H1 (cell line): ENCODE data around the gene DISP3. TPM values are rescaled to one million over a fixed set of nuclear protein-coding genes. Genes with fewer than 3 reads are reported as not detected.

Source experiments
- CTCF ChIA-PET: fragments of 300-600 bp; sonication (Branson Sonifier 250); formaldehyde crosslinking; loops from one replicate; lab custom pipeline; 2021; ENCODE audit not compliant: partially characterized antibody; lab: Charles Lee
- POLR2A ChIA-PET: fragments of 300-600 bp; sonication (Branson Sonifier 250); formaldehyde crosslinking; loops from one replicate; lab custom pipeline; 2021; ENCODE audit warnings: inconsistent platforms; ENCODE audit not compliant: partially characterized antibody; lab: Charles Lee
- DNase-seq, 2 experiments: peaks; one replicate each; pipeline versions ENCODE4 v3.0.0 to v3.0.0-alpha.2; 2010 to 2022; ENCODE audit warnings: low spot score in 2 of 2, low read depth in 1 of 2, mixed read lengths in 1 of 2
- FAIRE-seq: peaks from 2 replicates; lab custom pipeline; 2011; peaks lifted over from hg19 to GRCh38; lab: Jason Lieb, UNC
- H2AFZ ChIP-seq: 2 replicates; pipeline ENCODE4 v1.8.1; 2012; ENCODE audit warnings: low read length, inconsistent platforms
- H2AK5ac ChIP-seq: 2 replicates; pipeline ENCODE4 v1.6.1; 2013; ENCODE audit warnings: low read depth, low read length
- H2BK120ac ChIP-seq: replicated peaks from 2 replicates; pipeline ENCODE3; 2013; ENCODE audit warnings: low read depth, low read length, inconsistent platforms
- H2BK12ac ChIP-seq: 2 replicates; pipeline ENCODE4 v1.6.1; 2013; ENCODE audit warnings: low read depth, low read length
- H2BK15ac ChIP-seq: 2 replicates; pipeline ENCODE4 v1.6.1; 2013; ENCODE audit warnings: low read length
- H2BK20ac ChIP-seq: 2 replicates; pipeline ENCODE4 v1.6.1; 2013; ENCODE audit warnings: low read length
- H2BK5ac ChIP-seq: 2 replicates; pipeline ENCODE4 v1.6.1; 2013; ENCODE audit warnings: low read depth, low read length
- H3K14ac ChIP-seq: 2 replicates; pipeline ENCODE4 v1.6.1; 2013; ENCODE audit warnings: inconsistent platforms; ENCODE audit not compliant: insufficient read length
- H3K18ac ChIP-seq: 2 replicates; pipeline ENCODE4 v1.6.1; 2013; ENCODE audit warnings: low read length; ENCODE audit errors: extremely low read depth
- H3K23ac ChIP-seq: 2 replicates; pipeline ENCODE4 v1.6.1; 2013; ENCODE audit warnings: inconsistent platforms; ENCODE audit not compliant: insufficient read length
- H3K23me2 ChIP-seq: 2 replicates; pipeline ENCODE4 v1.6.1; 2013; ENCODE audit warnings: low read depth, low read length
- H3K27ac ChIP-seq: 2 replicates; pipeline ENCODE4 v1.6.1; 2011; ENCODE audit warnings: low read depth, low read length, inconsistent platforms
- H3K27me3 ChIP-seq, 4 experiments: replicated peaks in 1 of 4; 1 replicate in 1 of 4; 2 replicates in 3 of 4; pipeline versions ENCODE4 v1.6.1 to v1.8.1; 2011 to 2013; ENCODE audit warnings: low read length in 3 of 4, mild to moderate bottlenecking in 3 of 4, inconsistent platforms in 2 of 4, mixed read lengths in 2 of 4, moderate library complexity in 1 of 4; ENCODE audit not compliant: control insufficient read depth in 3 of 4, insufficient read depth in 3 of 4; ENCODE audit errors: extremely low read depth in 1 of 4
- H3K36me3 ChIP-seq, 4 experiments: 2 replicates each; pipeline versions ENCODE4 v1.6.1 to v1.8.1; 2011 to 2013; ENCODE audit warnings: mild to moderate bottlenecking in 4 of 4, low read length in 3 of 4, moderate library complexity in 2 of 4, control low read depth in 1 of 4, inconsistent platforms in 1 of 4; ENCODE audit not compliant: insufficient read depth in 4 of 4, control insufficient read depth in 2 of 4
- H3K4ac ChIP-seq: replicated peaks from 2 replicates; pipeline ENCODE3; 2013; ENCODE audit warnings: low read length, low read depth, mixed read lengths, inconsistent platforms; ENCODE audit not compliant: insufficient read length
- H3K4me1 ChIP-seq, 4 experiments: replicated peaks in 1 of 4; 1 replicate in 1 of 4; 2 replicates in 3 of 4; pipeline versions ENCODE4 v1.6.1 to v1.8.1; 2011 to 2013; ENCODE audit warnings: low read length in 3 of 4, inconsistent platforms in 2 of 4, mixed read lengths in 1 of 4; ENCODE audit not compliant: insufficient read depth in 4 of 4, control insufficient read depth in 3 of 4
- H3K4me2 ChIP-seq, 2 experiments: 2 replicates each; pipeline versions ENCODE4 v1.6.1 to v1.8.1; 2011 to 2013; ENCODE audit warnings: low read depth in 2 of 2, low read length in 2 of 2, control low read depth in 1 of 2, inconsistent platforms in 1 of 2, mild to moderate bottlenecking in 1 of 2; ENCODE audit not compliant: insufficient read depth in 1 of 2
- H3K4me3 ChIP-seq, 4 experiments: fragments of 200-600, 300-600 bp in 1 of 4; sonication (generic), shearing (Covaris generic), sonication (Bioruptor Twin) in 1 of 4; 2 replicates each; pipeline versions ENCODE4 v1.5.1 to v1.8.1; 2011 to 2016; ENCODE audit warnings: low read length in 4 of 4, low read depth in 3 of 4, control low read depth in 2 of 4, inconsistent platforms in 2 of 4, mild to moderate bottlenecking in 2 of 4, mixed read lengths in 1 of 4, moderate library complexity in 1 of 4; ENCODE audit not compliant: insufficient read depth in 2 of 4; ENCODE audit errors: extremely low read depth in 1 of 4
- H3K56ac ChIP-seq: replicated peaks from 2 replicates; pipeline ENCODE3; 2013; ENCODE audit warnings: low read depth, mild to moderate bottlenecking, mixed read lengths, low read length, inconsistent platforms; ENCODE audit not compliant: insufficient read length
- H3K79me1 ChIP-seq: 2 replicates; pipeline ENCODE4 v1.6.1; 2013; ENCODE audit warnings: low read depth, low read length, control low read depth
- H3K79me2 ChIP-seq, 2 experiments: 2 replicates each; pipeline versions ENCODE4 v1.6.1 to v1.8.1; 2012 to 2013; ENCODE audit warnings: low read length in 2 of 2, mild to moderate bottlenecking in 2 of 2, inconsistent platforms in 1 of 2; ENCODE audit not compliant: insufficient read depth in 2 of 2, control insufficient read depth in 1 of 2
- H3K9ac ChIP-seq, 4 experiments: replicated peaks in 1 of 4; 1 replicate in 1 of 4; 2 replicates in 3 of 4; pipeline versions ENCODE4 v1.6.1 to v1.8.1; 2011 to 2013; ENCODE audit warnings: low read depth in 3 of 4, low read length in 3 of 4, control low read depth in 2 of 4, mild to moderate bottlenecking in 2 of 4, moderate library complexity in 2 of 4, inconsistent platforms in 1 of 4; ENCODE audit errors: extremely low read depth in 1 of 4
- H3K9me3 ChIP-seq, 2 experiments: 2 replicates each; pipeline versions ENCODE4 v1.6.1 to v1.8.1; 2012 to 2013; ENCODE audit warnings: mild to moderate bottlenecking in 2 of 2, moderate library complexity in 2 of 2, control low read depth in 1 of 2, inconsistent platforms in 1 of 2, low read depth in 1 of 2, low read length in 1 of 2, mixed read lengths in 1 of 2; ENCODE audit not compliant: insufficient read depth in 2 of 2
- H4K20me1 ChIP-seq, 2 experiments: replicated peaks in 1 of 2; 2 replicates each; pipeline versions ENCODE3 to v1.8.1; 2011 to 2013; ENCODE audit warnings: inconsistent platforms in 2 of 2, low read length in 2 of 2, mild to moderate bottlenecking in 1 of 2; ENCODE audit not compliant: insufficient read depth in 2 of 2, control insufficient read depth in 1 of 2
- H4K5ac ChIP-seq: 2 replicates; pipeline ENCODE4 v1.6.1; 2013; ENCODE audit warnings: low read length, low read depth, mixed read lengths, inconsistent platforms; ENCODE audit not compliant: insufficient read length
- H4K8ac ChIP-seq: 2 replicates; pipeline ENCODE4 v1.8.0; 2013; ENCODE audit warnings: mild to moderate bottlenecking, moderate library complexity, low read length, inconsistent platforms; ENCODE audit not compliant: insufficient read depth; ENCODE audit errors: extremely low read depth
- H4K91ac ChIP-seq: replicated peaks from 2 replicates; pipeline ENCODE3; 2013; ENCODE audit warnings: low read length, mixed read lengths, inconsistent platforms; ENCODE audit not compliant: insufficient read length
- JUN ChIP-seq: IDR thresholded peaks from 2 replicates; pipeline ENCODE4 v1.6.1; 2011; ENCODE audit warnings: low read depth, mild to moderate bottlenecking, improper control_type of control experiment, low read length
- KDM1A ChIP-seq: fragments of 200-600, 300-600 bp; sonication (generic); IDR thresholded peaks from 2 replicates; pipeline ENCODE4 v1.7.1; 2016; ENCODE audit warnings: mild to moderate bottlenecking, low read length, borderline replicate concordance
- TAF1 ChIP-seq: IDR thresholded peaks from 2 replicates; pipeline ENCODE4 v1.6.1; 2011; ENCODE audit warnings: mild to moderate bottlenecking, low read depth, low read length
- TEAD4 ChIP-seq: IDR thresholded peaks from 2 replicates; pipeline ENCODE4 v1.6.1; 2012; ENCODE audit warnings: low read depth, low read length, inconsistent platforms, mixed read lengths
- whole genome bisulfite sequencing, 2 experiments: shearing (Covaris generic) in 1 of 2; methylation state at CpG; one replicate each; pipeline versions ENCODE4 v1.1.6 to v1.1.7; 2013 to 2015; ENCODE audit warnings: low lambda C conversion rate in 2 of 2, mixed read lengths in 2 of 2, inconsistent platforms in 1 of 2, low coverage in 1 of 2, missing lambda C conversion rate in 1 of 2; ENCODE audit not compliant: insufficient replicate concordance in 2 of 2, insufficient coverage in 1 of 2, insufficient read length in 1 of 2; ENCODE audit errors: extremely low coverage in 1 of 2, missing lambda C conversion rate in 1 of 2; 5-methylcytosine and 5-hydroxymethylcytosine counted together
- polyA plus RNA-seq, 7 experiments: library from polyadenylated mRNA; depleted of rRNA in 3 of 7; stranded (reverse) in 5 of 7; unstranded in 2 of 7; fragments of >200 nt in 5 of 7; fragments of 200-250 nt in 2 of 7; gene quantifications; 1 replicate in 5 of 7; 2 replicates in 1 of 7; 4 replicates in 1 of 7; pipeline versions ENCODE4 v1.2.1 to v1.2.3, GENCODE V29; 2011 to 2013; ENCODE audit warnings: missing spikeins in 2 of 7, mixed read lengths in 2 of 7
- total RNA-seq: library from RNA; stranded (reverse); fragmentation: NEBNext Ultra II Directional; extraction: Animal tissue kit (Norgen Biotek cat#: 25700); gene quantifications from 2 replicates; pipeline ENCODE4 v1.2.1, GENCODE V29; 2021

DISP3 gene
- total and polyA plus RNA-seq, 2 of the 8 experiments (the other 6 are each of a cell fraction or from before 2014, with no cell fraction given), result 3.4 to 4.6 TPM

DNA sequence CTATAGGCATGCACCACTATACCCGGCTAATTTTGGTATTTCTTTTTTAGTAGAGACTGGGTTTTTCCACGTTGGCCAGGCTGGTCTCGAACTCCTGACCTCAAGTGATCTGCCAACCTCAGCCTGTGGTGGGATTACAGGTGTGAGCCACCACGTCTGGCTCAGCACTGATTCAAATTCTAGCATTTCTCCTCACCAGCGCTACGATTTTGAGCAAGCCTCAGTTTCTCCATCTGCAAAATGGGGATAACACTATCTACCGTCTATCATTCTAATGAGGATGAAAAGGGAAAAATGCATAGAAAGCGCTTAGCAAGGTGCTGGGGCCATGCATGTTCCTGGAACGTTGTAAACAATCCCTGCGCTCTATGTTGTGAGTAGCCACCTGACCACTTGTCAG lies 49.0 kb upstream of the DISP3 start:
- POLR2A ChIA-PET, result no interaction called here
- Histone ChIP-seq H2BK20ac (no peak overlapping the region), H3K27ac (no peak overlapping the region), H3K4me1 (peaks cover 0 to 3% (median 0%) of the 10 kb centered on the region in 4 experiments; a peak in 2 of 7 replicates), H3K79me1 (no peaks in the 10 kb centered on the region), H4K8ac (no peak overlapping the region), H2AK5ac (no peak overlapping the region), H3K23me2 (no peaks in the 10 kb centered on the region)
- DNase-seq, result no peak
- no peak for TF ChIP-seq TEAD4
- TF ChIP-seq TAF1, result no peak
- peak; percentile 81; the same call in 1 of the 2 replicates for TF ChIP-seq KDM1A
- no peak for TF ChIP-seq JUN
- TF ChIP-seq, all 59 proteins: peak for 1
- Histone ChIP-seq H3K18ac (no peak overlapping the region), H3K14ac (no peak overlapping the region), H3K56ac (no peak overlapping the region), H2BK15ac (peak overlapping the region; percentile 61; the same call in 1 of the 2 replicates), H4K91ac (no peak overlapping the region), H3K36me3 (no peaks in the 10 kb centered on the region), H2BK5ac (no peak overlapping the region), H2BK12ac (no peak overlapping the region), H3K79me2 (no peaks in the 10 kb centered on the region), H4K5ac (no peak overlapping the region), H3K9ac (no peak overlapping the region), H3K4me2 (no peak overlapping the region), H4K20me1 (no peaks in the 10 kb centered on the region), H3K4ac (no peak overlapping the region), H3K27me3 (no peaks in the 10 kb centered on the region), H3K9me3 (no peaks in the 10 kb centered on the region), H3K4me3 (no peak overlapping the region), H3K23ac (no peak overlapping the region), H2BK120ac (no peak overlapping the region), H2AFZ (no peak overlapping the region)
- CTCF ChIA-PET, result interaction anchor here (0.5 to 1.2 kb wide), 2 partner anchors 167 to 1514 kb away, joined by 3 read pairs; partner anchors contain the start of gene MTOR
- FAIRE-seq, result no peak
- WGBS, 2 experiments, result 89% methylated on average over 10 of the region's 10 CpGs; no CpG with 5 or more reads in 1 of the 2 experiments
